Ishikawa (cell line): ENCODE measurements around the gene BPIFB3.

Experiments
- CEBPB ChIP-seq: IDR thresholded peaks from 2 replicates; pipeline ENCODE4 v1.6.1; 2012
- CREB1 ChIP-seq: IDR thresholded peaks from 2 replicates; pipeline ENCODE4 v1.6.1; 2012; ENCODE audit warnings: low read depth
- EGR1 ChIP-seq: IDR thresholded peaks from 2 replicates; pipeline ENCODE4 v1.6.1; 2012
- EP300 ChIP-seq: IDR thresholded peaks from 2 replicates; pipeline ENCODE4 v1.6.1; 2012; ENCODE audit warnings: borderline replicate concordance
- FOXM1 ChIP-seq: IDR thresholded peaks from 2 replicates; pipeline ENCODE4 v1.6.1; 2012; ENCODE audit warnings: low read depth, borderline replicate concordance
- NFIC ChIP-seq: IDR thresholded peaks from 2 replicates; pipeline ENCODE4 v1.6.1; 2012
- RAD21 ChIP-seq: IDR thresholded peaks from 2 replicates; pipeline ENCODE4 v1.6.1; 2012; ENCODE audit warnings: low read depth
- TAF1 ChIP-seq: IDR thresholded peaks from 2 replicates; pipeline ENCODE4 v1.6.1; 2012; ENCODE audit warnings: low read depth, mild to moderate bottlenecking
- TCF12 ChIP-seq: IDR thresholded peaks from 2 replicates; pipeline ENCODE4 v1.6.1; 2012; ENCODE audit warnings: low read depth
- YY1 ChIP-seq: IDR thresholded peaks from 2 replicates; pipeline ENCODE4 v1.6.1; 2012; ENCODE audit warnings: low read depth
- TF ChIP-seq, protein P1 (sequence below): IDR thresholded peaks from 2 replicates; pipeline ENCODE4 v1.6.1; 2012; ENCODE audit warnings: low read depth, mild to moderate bottlenecking
- TF ChIP-seq, protein P2 (sequence below): IDR thresholded peaks from 2 replicates; pipeline ENCODE4 v1.6.1; 2012
- TF ChIP-seq, protein P3 (sequence below): IDR thresholded peaks from 2 replicates; pipeline ENCODE4 v1.6.1; 2012

DNA sequence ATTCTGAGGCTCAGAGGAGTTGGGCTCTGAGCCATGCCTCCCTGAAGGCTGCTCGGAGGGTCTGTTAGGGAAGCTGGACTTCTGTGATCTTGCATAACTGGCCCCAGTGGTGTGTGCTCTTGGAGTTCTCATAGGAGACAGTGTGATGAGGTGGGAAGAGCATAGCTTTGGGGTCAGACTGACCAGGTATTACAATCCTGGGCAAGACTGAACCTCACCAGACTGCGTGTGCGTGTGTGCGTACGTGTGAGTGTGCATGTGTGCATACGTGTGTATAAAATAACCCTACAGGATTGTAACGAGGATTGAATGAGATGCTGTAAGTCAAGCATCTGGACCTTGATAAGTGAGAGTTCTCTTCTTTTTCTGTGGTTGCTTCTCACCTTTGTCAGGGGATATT is 36.2 kb upstream of the BPIFB3 start:
- no peak for TF ChIP-seq EP300
- no peak for TF ChIP-seq CEBPB
- TF ChIP-seq, protein P1, sequence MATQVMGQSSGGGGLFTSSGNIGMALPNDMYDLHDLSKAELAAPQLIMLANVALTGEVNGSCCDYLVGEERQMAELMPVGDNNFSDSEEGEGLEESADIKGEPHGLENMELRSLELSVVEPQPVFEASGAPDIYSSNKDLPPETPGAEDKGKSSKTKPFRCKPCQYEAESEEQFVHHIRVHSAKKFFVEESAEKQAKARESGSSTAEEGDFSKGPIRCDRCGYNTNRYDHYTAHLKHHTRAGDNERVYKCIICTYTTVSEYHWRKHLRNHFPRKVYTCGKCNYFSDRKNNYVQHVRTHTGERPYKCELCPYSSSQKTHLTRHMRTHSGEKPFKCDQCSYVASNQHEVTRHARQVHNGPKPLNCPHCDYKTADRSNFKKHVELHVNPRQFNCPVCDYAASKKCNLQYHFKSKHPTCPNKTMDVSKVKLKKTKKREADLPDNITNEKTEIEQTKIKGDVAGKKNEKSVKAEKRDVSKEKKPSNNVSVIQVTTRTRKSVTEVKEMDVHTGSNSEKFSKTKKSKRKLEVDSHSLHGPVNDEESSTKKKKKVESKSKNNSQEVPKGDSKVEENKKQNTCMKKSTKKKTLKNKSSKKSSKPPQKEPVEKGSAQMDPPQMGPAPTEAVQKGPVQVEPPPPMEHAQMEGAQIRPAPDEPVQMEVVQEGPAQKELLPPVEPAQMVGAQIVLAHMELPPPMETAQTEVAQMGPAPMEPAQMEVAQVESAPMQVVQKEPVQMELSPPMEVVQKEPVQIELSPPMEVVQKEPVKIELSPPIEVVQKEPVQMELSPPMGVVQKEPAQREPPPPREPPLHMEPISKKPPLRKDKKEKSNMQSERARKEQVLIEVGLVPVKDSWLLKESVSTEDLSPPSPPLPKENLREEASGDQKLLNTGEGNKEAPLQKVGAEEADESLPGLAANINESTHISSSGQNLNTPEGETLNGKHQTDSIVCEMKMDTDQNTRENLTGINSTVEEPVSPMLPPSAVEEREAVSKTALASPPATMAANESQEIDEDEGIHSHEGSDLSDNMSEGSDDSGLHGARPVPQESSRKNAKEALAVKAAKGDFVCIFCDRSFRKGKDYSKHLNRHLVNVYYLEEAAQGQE, result no peak
- TF ChIP-seq NFIC, result no peak
- TF ChIP-seq YY1, result no peak
- TF ChIP-seq EGR1, result no peak
- no peak for TF ChIP-seq TCF12
- TF ChIP-seq, protein P2, sequence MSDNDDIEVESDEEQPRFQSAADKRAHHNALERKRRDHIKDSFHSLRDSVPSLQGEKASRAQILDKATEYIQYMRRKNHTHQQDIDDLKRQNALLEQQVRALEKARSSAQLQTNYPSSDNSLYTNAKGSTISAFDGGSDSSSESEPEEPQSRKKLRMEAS, result no peak
- TF ChIP-seq CREB1, result no peak
- TF ChIP-seq TAF1, result no peak
- no peak for TF ChIP-seq RAD21
- TF ChIP-seq FOXM1, result no peak
- TF ChIP-seq, protein P3, sequence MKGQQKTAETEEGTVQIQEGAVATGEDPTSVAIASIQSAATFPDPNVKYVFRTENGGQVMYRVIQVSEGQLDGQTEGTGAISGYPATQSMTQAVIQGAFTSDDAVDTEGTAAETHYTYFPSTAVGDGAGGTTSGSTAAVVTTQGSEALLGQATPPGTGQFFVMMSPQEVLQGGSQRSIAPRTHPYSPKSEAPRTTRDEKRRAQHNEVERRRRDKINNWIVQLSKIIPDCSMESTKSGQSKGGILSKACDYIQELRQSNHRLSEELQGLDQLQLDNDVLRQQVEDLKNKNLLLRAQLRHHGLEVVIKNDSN, result no peak
